Measurements from ENCODE around the gene TREM2. TPM values are rescaled to one million over a fixed set of nuclear protein-coding genes. Genes with fewer than 3 reads are reported as not detected.
A peak's percentile ranks its signal among the peaks of the same experiment; 100 is the strongest.
"Not testable (repeated sequence)": the region's sequence is repeated elsewhere in the genome, so short reads cannot be mapped to it uniquely, and the experiment has no call there.

The TREM2 gene
- total and polyA plus RNA-seq, 2 donors: 0.95 to 1.5 TPM

GRCh38 chr6:41191569-41191968 is 28.7 kb upstream of the TREM2 start:
- Histone ChIP-seq H3K27ac (ENCODE audit: low read depth) (no peak overlapping the region), H3K4me1 (ENCODE audit: insufficient read depth) (peaks cover 2% of the 10 kb centered on the region), H3K4me3 (ENCODE audit: low read depth, low read length) (no peak overlapping the region), H3K36me3 (ENCODE audit: insufficient read depth) (no peaks in the 10 kb centered on the region)
- DNase-seq (ENCODE audit: extremely low spot score): no peak
- WGBS: 18% methylated on average over 6 of the region's 6 CpGs

- WGBS: 81% methylated on average over 3 of the region's 3 CpGs
- DNase-seq (ENCODE audit: extremely low spot score): no peak
Measured at GRCh38 chr6:41190791-41191190, 27.9 kb upstream of the TREM2 start.

GRCh38 chr6:41189967-41190366 is 27.1 kb upstream of the TREM2 start:
- H3K36me3 ChIP-seq (ENCODE audit: insufficient read depth): no peaks in the 10 kb centered on the region
- no peak for DNase-seq (ENCODE audit: extremely low spot score)
- no peak overlapping the region for H3K4me3 ChIP-seq (ENCODE audit: low read depth, low read length)
- WGBS: 93% methylated on average over 2 of the region's 2 CpGs
- no peak overlapping the region for H3K27ac ChIP-seq (ENCODE audit: low read depth)
- peaks cover 2% of the 10 kb centered on the region for H3K4me1 ChIP-seq (ENCODE audit: insufficient read depth)

More at GRCh38 chr6:41190791-41191190, 27.9 kb upstream of the TREM2 start:
- peaks cover 2% of the 10 kb centered on the region for H3K4me1 ChIP-seq (ENCODE audit: insufficient read depth)
- H3K36me3 ChIP-seq (ENCODE audit: insufficient read depth): no peaks in the 10 kb centered on the region
- H3K4me3 ChIP-seq (ENCODE audit: low read depth, low read length): no peak overlapping the region
- H3K27ac ChIP-seq (ENCODE audit: low read depth): no peak overlapping the region

- DNase-seq (ENCODE audit: extremely low spot score); H3K4me3 ChIP-seq (ENCODE audit: low read depth, low read length); H3K4me1 ChIP-seq (ENCODE audit: insufficient read depth); H3K36me3 ChIP-seq (ENCODE audit: insufficient read depth); H3K27ac ChIP-seq (ENCODE audit: low read depth): not testable (repeated sequence)
Measured at GRCh38 chr6:41189046-41189445, 26.1 kb upstream of the TREM2 start.

- DNase-seq (ENCODE audit: extremely low spot score): no peak
Measured at GRCh38 chr6:41187924-41188886, 25.3 kb upstream of the TREM2 start.

GRCh38 chr6:41186031-41186562 is 23.2 kb upstream of the TREM2 start:
- Histone ChIP-seq H3K27ac (ENCODE audit: low read depth) (no peak overlapping the region), H3K4me1 (ENCODE audit: insufficient read depth) (no peaks in the 10 kb centered on the region), H3K4me3 (ENCODE audit: low read depth, low read length) (no peak overlapping the region), H3K36me3 (ENCODE audit: insufficient read depth) (no peaks in the 10 kb centered on the region)
- WGBS: 58% methylated on average over 10 of the region's 10 CpGs
- no peak for DNase-seq (ENCODE audit: extremely low spot score)

More at GRCh38 chr6:41187924-41188886, 25.3 kb upstream of the TREM2 start:
- 88% methylated on average over 8 of the region's 8 CpGs for WGBS
- Histone ChIP-seq H3K27ac (ENCODE audit: low read depth) (no peak overlapping the region), H3K36me3 (ENCODE audit: insufficient read depth) (no peaks in the 10 kb centered on the region), H3K4me1 (ENCODE audit: insufficient read depth) (peaks cover 2% of the 10 kb centered on the region), H3K4me3 (ENCODE audit: low read depth, low read length) (no peak overlapping the region)

GRCh38 chr6:41184761-41185160 is 21.8 kb upstream of the TREM2 start:
- no peaks in the 10 kb centered on the region for H3K4me1 ChIP-seq (ENCODE audit: insufficient read depth)
- 82% methylated on average over 7 of the region's 7 CpGs for WGBS
- no peak for DNase-seq (ENCODE audit: extremely low spot score)
- no peaks in the 10 kb centered on the region for H3K36me3 ChIP-seq (ENCODE audit: insufficient read depth)
- H3K4me3 ChIP-seq (ENCODE audit: low read depth, low read length): no peak overlapping the region
- H3K27ac ChIP-seq (ENCODE audit: low read depth): no peak overlapping the region

- WGBS: 76% methylated on average over 4 of the region's 4 CpGs
- DNase-seq (ENCODE audit: extremely low spot score): peak; percentile 11
- no peak overlapping the region for H3K4me3 ChIP-seq (ENCODE audit: low read depth, low read length)
- no peaks in the 10 kb centered on the region for H3K36me3 ChIP-seq (ENCODE audit: insufficient read depth)
- no peak overlapping the region for H3K27ac ChIP-seq (ENCODE audit: low read depth)
- no peaks in the 10 kb centered on the region for H3K4me1 ChIP-seq (ENCODE audit: insufficient read depth)
Measured at GRCh38 chr6:41182069-41183034, 19.4 kb upstream of the TREM2 start.

- Histone ChIP-seq H3K4me1 (ENCODE audit: insufficient read depth) (no peaks in the 10 kb centered on the region), H3K4me3 (ENCODE audit: low read depth, low read length) (no peak overlapping the region), H3K27ac (ENCODE audit: low read depth) (no peak overlapping the region), H3K36me3 (ENCODE audit: insufficient read depth) (no peaks in the 10 kb centered on the region)
- 69% methylated on average over 1 of the region's 1 CpG for WGBS
- DNase-seq (ENCODE audit: extremely low spot score): no peak
Measured at GRCh38 chr6:41181566-41181965, 18.6 kb upstream of the TREM2 start.

GRCh38 chr6:41179163-41179562 is 16.2 kb upstream of the TREM2 start:
- no peak for DNase-seq (ENCODE audit: extremely low spot score)
- Histone ChIP-seq H3K36me3 (ENCODE audit: insufficient read depth) (no peaks in the 10 kb centered on the region), H3K27ac (ENCODE audit: low read depth) (no peak overlapping the region), H3K4me3 (ENCODE audit: low read depth, low read length) (no peak overlapping the region), H3K4me1 (ENCODE audit: insufficient read depth) (no peaks in the 10 kb centered on the region)
- 60% methylated on average over 4 of the region's 4 CpGs for WGBS

GRCh38 chr6:41177695-41178094 is 14.8 kb upstream of the TREM2 start:
- H3K4me1 ChIP-seq (ENCODE audit: insufficient read depth): no peaks in the 10 kb centered on the region
- H3K36me3 ChIP-seq (ENCODE audit: insufficient read depth): no peaks in the 10 kb centered on the region
- H3K4me3 ChIP-seq (ENCODE audit: low read depth, low read length): no peak overlapping the region
- DNase-seq (ENCODE audit: extremely low spot score): no peak
- no peak overlapping the region for H3K27ac ChIP-seq (ENCODE audit: low read depth)
- WGBS: 74% methylated on average over 2 of the region's 2 CpGs

GRCh38 chr6:41177287-41177686 is 14.4 kb upstream of the TREM2 start:
- 78% methylated on average over 3 of the region's 3 CpGs for WGBS
- Histone ChIP-seq H3K4me1 (ENCODE audit: insufficient read depth) (no peaks in the 10 kb centered on the region), H3K4me3 (ENCODE audit: low read depth, low read length) (no peak overlapping the region), H3K36me3 (ENCODE audit: insufficient read depth) (no peaks in the 10 kb centered on the region), H3K27ac (ENCODE audit: low read depth) (no peak overlapping the region)
- DNase-seq (ENCODE audit: extremely low spot score): no peak

- Histone ChIP-seq H3K4me1 (ENCODE audit: insufficient read depth) (no peaks in the 10 kb centered on the region), H3K4me3 (ENCODE audit: low read depth, low read length) (no peak overlapping the region), H3K27ac (ENCODE audit: low read depth) (no peak overlapping the region), H3K36me3 (ENCODE audit: insufficient read depth) (no peaks in the 10 kb centered on the region)
- 82% methylated on average over 12 of the region's 12 CpGs for whole genome bisulfite sequencing
- DNase-seq (ENCODE audit: extremely low spot score): no peak
Measured at GRCh38 chr6:41176189-41176588, 13.3 kb upstream of the TREM2 start.
